ENCODE results near the gene OSM.
A peak's percentile ranks its signal among the peaks of the same experiment; 100 is the strongest.

- TF ChIP-seq CTCF (IDR thresholded peaks at IDR 0.05) (no peak), POLR2A (IDR thresholded peaks at IDR 0.05) (peak in 1 of 4 donors; percentile 35)
These were observed 43.5 kb upstream of the OSM start for GRCh38 chr22:30309951-30310741.
